Activated CD4-positive, alpha-beta T cell treated with anti-CD3 and anti-CD28 coated beads, Interleukin-2, amount 50 U/mL, for 24 hours (primary cell): ENCODE measurements around the gene ACSL6.

ENCODE experiments used
- DNase-seq, 2 donors: peaks; one replicate each; pipeline ENCODE4 v3.0.0-alpha.2; 2020; ENCODE audit warnings: low read depth in 1 of 2, low spot score in 1 of 2

The ACSL6 gene

DNA sequence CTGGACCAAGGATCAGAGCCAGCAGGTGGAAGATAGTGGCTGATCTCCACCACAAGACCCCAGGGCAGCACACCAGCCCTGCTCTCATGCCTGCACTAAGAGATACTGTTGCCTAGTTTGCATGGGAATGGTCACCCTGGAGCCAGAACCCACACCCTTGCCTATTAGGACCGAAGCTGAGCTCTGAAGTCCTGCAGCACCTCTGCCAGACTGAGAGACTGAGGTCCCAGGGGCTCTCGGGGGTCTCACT is 11.3 kb downstream of the ACSL6 start:
- no peak for DNase-seq

DNA sequence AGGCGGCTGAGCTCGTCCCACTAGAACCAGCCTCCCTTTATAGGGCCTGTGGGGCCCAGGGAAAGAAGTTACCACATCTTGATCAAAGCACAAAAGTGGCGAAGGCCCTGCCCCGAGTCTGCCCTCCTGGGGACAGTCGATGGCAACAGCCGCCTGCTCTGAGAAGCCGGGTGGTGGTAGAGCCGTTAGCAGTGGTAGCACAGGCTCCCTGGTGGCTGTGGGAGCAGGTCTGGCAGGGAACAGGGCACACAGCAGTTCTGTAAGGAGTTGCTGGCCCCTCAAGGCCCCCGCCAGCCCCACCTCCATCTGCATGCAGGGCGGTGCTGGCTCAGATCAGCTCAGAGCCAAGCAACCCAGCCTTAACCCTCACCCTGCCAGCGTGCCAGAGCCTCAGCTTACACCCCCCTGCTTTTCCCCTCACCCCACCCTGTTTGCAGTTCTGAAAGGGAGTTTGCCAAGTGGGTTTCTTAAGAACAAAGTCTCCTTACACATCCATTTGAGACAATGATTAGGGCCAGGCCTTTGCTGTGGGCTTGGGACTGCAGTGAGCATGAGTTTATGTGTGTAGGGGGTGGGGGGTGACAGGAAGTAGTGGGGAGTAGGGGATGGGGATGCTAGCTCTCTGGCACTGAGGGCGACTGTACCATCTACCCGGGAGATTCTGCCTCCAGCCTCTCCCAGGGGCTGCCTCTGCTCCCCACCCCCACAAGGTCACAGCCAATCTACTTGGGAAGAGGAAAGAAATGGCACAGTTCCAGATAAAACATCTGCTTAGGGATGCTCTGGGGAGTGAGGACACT is 11.8 kb downstream of the ACSL6 start:
- no peak for DNase-seq

DNA sequence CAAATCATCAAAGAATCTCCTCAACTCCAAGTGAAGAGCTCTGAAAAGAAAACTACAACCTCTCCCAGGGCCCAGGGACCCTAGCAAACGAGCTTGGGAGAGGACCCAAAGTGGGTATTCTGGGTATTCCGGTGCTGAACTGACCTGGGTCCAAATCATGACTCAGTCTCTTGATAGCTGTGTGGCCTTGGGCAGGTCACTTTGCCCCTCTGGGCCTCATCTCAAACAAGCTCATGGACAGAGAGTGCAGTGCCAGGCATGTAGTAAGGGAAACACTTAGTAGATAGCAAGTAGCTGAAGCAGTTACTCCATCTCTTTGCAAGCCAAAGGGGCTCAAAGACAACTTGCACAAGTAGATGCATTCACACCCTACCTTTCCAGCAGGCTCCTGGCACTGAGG is 12.4 kb downstream of the ACSL6 start:
- DNase-seq, result no peak

GRCh38 chr5:131998431-131999040 is 12.9 kb downstream of the ACSL6 start:
- DNase-seq, result no peak

GRCh38 chr5:131997727-131998117 is 13.7 kb downstream of the ACSL6 start:
- no peak for DNase-seq

GRCh38 chr5:131997026-131997726 is 14.3 kb downstream of the ACSL6 start:
- DNase-seq, result no peak

DNA sequence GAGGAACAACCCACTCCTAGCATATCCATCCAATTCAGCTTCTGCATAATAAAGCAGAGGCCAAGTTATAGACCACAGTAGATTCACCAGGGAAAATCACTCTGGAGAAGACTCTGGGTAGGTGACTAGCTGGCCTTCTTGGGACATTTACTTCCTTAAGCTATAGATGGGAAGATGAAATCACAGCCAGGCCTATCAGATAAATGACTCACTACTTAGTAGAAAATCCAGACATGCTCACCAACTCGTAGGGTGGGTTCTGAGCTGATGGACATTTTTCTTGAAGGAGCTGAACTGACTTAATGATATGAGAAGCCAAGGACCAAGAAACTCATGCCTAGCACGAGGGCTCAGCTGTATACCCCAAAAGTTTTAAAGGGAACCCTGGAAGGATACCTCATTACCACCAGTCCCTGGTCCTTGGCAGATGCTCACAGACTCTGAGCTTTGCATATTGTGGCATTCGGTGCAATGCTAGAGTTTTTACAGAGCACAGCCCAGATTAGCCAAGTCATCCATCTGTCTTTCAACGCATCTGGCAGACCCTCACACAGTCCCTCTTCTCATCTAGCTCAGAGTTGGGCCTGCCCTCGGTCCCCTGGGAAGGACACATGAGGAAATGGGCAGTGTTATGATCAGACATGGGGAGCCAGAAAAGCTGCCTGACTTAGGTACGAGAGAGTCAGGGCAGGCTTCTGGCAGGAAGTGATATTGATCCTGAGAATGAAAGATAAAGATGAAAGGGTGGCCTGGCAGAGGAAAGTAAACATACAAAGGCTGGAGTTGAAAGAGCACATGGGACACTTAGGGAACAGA is 15.0 kb downstream of the ACSL6 start:
- no peak for DNase-seq

DNA sequence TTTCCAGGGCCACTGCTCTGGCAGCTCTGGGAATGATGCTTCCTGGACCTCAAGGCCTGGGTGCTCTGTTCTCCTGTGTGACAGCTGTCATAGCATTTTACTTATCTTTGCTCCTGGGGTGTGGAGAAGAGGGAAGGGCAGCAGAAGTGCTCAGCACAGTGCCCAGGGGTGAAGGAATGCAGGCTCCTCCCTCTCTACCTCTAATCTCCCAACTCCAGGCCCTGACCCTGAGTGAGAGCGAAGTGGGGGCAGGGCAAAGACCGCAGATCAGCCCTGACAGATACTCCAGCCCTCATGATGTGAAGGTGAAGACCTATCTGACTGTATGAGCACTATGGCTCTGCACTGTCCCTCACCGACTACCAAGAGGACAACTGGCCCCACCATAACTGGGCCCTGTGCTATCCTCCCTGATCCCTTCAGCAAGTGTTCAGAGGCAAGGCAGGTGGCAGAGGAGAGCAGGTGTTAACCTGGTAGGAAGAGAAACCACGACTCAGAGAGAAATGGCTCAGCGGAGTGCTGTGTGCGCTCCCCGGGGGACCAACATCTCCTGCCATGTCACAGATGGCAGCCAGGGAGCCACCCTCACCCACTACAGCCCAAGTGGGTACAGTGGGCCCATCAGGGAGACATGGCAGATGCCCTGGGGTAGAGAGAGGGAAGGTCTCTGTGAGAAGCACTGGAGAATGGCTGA is 16.8 kb downstream of the ACSL6 start:
- no peak for DNase-seq

- no peak for DNase-seq
These were observed 17.4 kb downstream of the ACSL6 start for GRCh38 chr5:131994090-131994489.

DNA sequence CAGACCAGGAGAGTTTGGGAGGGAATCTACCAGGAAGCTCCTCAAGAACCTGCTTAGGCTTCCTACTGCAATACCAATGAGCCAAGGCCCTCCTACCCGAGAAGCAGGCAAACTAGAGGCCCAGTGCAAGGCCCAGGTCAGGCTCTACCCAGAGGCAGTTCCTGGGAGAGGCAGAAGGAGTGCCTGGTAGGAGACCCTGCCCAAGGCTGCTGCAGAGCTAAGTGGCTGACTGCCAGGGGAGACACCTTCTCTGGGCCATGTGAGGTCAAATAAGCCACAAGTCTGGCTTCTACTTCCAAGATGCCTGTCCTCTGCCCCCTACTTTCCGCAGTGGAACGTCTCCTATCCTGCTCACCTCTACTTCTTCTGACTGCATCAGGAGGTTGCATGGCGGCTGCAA is 17.8 kb downstream of the ACSL6 start:
- DNase-seq, result no peak

DNA sequence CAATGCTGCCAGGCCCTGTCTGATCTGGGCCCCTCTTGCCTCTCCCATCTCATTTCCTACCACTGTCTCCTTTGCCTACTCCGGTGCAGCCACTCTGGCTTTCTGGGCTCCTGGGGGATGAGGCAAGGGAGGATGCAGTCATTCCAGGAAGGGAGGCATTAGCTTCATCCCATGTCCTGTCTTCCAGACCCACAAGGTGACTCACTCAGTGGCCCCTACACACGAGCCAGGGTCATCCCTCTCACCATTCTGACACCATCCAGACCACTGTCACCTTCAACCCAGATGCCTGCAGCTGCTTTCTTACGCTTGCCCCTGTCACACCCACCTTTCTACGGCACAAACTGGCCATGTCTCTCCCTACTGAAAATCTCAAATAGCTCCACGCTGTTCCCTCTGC is 19.1 kb downstream of the ACSL6 start:
- no peak for DNase-seq

DNA sequence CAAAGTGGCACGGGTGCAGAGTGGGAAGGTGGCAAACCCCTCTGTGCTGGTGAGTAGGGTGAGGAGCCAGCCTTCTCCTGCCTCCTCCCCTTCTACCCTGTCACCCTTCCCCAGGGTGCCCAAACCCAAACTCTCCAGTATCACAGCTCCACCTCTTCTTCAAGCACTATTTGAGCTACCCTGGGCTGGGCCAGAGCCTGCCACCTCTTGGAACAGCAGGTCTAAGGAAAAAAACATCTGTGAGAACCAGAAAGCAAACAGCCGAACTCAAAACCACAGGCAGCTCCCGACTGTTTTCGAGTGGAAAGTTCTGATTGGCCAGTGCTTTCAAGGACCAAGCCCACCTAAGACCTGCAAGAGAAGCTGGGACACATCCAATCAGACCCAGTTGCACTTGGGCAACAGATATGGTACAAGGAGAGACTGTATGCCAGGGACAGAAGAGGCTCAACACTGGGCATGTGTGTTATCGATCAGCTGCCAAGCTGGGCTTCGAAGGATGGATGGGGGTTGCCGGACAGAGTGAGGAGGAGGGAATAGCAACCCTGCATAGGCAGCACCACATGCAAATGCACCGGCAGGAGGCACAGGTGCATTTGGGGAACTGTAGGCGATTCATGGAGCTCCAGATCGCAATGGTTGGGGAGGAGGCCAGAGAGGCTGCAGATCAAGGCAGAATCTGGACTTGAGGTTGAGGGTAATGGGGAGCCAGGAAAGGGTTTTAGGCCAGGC is 19.7 kb downstream of the ACSL6 start:
- no peak for DNase-seq

DNA sequence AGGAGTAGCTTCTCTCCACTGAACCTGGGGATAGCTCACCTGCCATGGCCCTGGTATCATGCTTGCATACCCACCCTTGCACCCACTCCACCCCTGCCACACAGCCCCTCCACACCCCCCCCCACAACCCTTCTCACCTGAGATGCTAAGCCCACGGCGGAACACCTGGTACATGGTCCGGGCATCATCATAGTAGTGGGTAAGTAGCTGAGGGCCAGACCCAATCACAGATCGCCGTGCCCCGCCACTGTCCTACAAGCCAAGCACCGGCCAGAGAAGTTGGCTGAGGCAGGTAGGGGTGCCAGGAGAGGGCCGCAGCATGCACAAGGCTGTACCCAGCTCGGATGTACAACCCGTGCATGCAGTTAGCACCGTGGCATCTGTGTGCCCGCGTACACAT is 20.7 kb downstream of the ACSL6 start:
- DNase-seq, result no peak

DNA sequence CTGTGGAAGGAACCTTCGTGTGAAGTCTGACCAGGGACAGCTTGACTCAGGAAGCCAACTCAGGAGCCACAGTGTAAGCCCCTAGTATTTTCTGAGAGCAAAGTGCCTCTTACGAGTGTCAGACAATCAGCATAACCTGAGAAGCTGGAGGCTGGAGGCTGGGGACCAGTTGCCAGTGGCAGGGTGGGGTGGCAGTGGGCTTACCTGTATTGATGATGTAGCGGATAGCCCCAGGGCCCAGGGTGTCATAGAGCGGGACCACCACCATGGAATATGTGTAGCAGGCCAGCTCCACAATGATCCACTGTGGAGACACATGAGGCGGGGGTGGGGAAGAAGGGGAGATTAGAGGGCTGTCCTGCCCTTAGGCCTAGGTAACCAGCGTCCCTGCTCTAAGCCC is 22.9 kb downstream of the ACSL6 start:
- no peak for DNase-seq

DNA sequence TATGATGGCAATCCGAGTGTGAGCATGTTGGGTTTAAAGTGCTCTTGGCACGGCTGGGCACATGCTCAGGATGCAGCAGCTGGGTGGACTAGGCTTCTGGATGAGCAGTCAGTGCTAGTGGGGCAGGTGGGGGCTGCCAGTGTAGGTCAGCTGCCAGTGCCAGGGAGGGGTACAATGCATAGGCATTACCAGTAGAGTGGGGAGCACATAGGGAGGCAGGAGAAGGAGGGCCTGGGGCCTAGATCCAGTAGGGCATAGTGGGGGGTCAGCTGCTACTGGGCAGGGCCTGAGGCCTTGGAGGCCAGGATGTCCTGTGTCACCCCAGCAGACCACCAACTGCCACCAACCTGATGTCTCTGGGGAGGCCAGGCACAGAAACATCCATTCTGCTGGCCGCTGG is 24.2 kb downstream of the ACSL6 start:
- no peak for DNase-seq

DNA sequence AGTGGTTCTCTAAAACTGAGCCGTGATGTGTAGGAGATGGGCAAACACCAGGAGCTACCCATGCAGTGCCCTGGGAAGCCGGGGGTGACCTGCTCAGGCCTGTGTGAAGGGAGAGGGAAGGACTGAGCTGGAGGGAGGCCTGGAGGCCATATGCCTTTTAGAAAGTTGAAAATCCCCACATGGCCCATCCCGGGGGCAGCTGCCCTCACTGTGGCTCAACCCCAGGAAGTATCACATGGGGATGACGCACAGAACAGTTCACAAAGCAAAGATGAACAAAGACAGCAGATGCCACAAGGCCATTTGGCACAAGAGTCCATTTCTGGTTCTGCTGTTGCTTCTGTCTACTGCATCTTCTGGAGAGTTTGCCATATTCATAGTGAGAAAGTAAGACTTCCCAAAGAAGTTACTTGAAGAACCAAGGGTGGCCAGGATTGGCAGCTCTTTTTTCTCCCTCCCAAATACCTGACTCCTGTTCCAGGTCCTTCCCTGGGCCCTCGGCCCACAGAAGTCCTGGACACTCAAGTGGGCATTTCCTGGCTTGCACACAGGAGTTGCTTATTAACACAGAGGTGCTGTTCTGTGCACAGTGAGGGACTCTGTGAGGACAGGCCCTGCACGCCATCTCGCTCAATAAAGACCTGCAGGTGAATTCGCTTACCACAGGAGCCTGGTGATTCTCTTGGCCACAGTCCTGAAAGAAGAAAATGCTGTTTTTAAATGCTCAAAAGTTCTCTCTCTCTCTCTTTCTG is 25.1 kb downstream of the ACSL6 start:
- no peak for DNase-seq

DNA sequence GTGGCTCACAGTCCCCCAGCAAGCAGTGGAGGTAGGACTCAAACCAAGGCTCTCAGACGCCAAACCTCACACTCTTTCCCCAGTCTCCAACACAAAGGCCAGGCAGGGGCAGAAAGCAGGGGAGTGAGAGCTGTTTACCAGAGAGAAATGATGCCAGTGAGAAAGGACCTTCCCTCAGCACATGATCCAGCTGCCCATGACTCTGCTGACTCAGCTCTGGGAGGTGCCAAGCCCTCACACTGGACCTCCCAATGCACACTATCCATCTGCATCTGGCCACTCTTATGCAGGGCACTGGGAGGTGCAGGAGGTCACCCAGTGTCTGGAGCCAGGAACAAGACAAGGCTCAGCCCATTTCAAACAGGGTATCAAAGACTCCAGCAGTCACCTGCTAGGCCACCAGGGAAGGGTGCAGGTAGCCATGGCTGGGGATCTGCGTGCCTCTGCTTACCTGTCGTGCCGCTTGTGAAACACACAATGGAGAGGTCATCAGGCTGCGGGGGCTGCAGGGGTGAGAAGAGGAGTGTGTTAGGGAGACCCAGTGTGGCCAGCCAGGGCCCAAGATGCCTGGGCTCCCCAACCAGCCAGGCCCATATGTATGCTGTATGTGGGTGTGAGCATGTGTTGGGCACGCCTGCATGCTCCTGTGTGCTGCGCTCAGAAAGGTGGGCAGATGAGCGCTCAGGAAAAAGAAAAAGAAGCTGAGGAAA is 26.3 kb downstream of the ACSL6 start:
- DNase-seq, result no peak

DNA sequence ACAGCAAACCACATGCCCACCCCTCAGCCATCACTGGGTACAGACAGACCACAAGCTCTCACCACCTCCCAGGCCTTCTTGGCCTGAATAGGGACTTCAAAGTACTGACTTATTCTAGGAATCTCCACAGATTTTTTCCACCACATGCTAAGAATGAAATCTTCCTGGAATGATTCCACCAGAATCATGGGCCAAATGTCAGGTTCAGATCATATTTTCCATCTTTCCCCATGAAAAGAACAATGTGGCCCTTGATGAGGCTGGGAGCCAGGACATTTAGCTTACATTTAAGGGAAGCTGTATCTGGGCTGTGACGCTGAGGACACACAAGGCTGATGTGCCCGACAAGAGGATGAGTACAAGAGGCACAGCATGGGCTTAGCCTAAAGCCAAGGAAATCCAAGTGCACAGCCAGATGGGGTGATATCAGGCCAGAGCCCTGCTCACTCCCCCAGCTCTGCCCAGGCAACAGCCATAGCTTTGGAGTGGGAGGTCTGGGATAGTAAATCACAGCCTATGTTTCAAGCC is 28.1 kb downstream of the ACSL6 start:
- no peak for DNase-seq

- no peak for DNase-seq
These were observed 29.9 kb downstream of the ACSL6 start for GRCh38 chr5:131981516-131981915.
